Activated naive CD4-positive, alpha-beta T cell treated with anti-CD3 and anti-CD28 coated beads, Interleukin-2, amount 50 U/mL, for 24 hours (primary cell): ENCODE measurements around the gene CTNNBIP1.

Source experiments
- H3K27ac Mint-ChIP-seq: one replicate; pipeline ENCODE4 v1.8.0; 2021; ENCODE audit warnings: mild to moderate bottlenecking, mixed read lengths
- H3K27me3 Mint-ChIP-seq: one replicate; pipeline ENCODE4 v1.8.0; 2021; ENCODE audit warnings: mixed read lengths
- H3K36me3 Mint-ChIP-seq: one replicate; pipeline ENCODE4 v1.8.0; 2021; ENCODE audit warnings: mixed read lengths
- H3K4me1 Mint-ChIP-seq: one replicate; pipeline ENCODE4 v1.8.0; 2021; ENCODE audit warnings: mixed read lengths
- H3K4me3 Mint-ChIP-seq: one replicate; pipeline ENCODE4 v1.8.0; 2021; ENCODE audit warnings: mild to moderate bottlenecking, mixed read lengths
- H3K9me3 Mint-ChIP-seq: one replicate; pipeline ENCODE4 v1.8.0; 2021; ENCODE audit warnings: mixed read lengths

Gene CTNNBIP1

GRCh38 chr1:9874412-9874811, 35.7 kb downstream of the CTNNBIP1 start:
- no peaks in the 10 kb centered on the region for H3K9me3 Mint-ChIP-seq
- H3K4me3 Mint-ChIP-seq = no peak overlapping the region
- H3K4me1 Mint-ChIP-seq = peaks cover 7% of the 10 kb centered on the region
- no peaks in the 10 kb centered on the region for H3K27me3 Mint-ChIP-seq
- no peak overlapping the region for H3K27ac Mint-ChIP-seq
- H3K36me3 Mint-ChIP-seq = no peaks in the 10 kb centered on the region

GRCh38 chr1:9873992-9874391, 36.1 kb downstream of the CTNNBIP1 start:
- no peaks in the 10 kb centered on the region for H3K9me3 Mint-ChIP-seq
- H3K27ac Mint-ChIP-seq = no peak overlapping the region
- H3K36me3 Mint-ChIP-seq = no peaks in the 10 kb centered on the region
- peaks cover 7% of the 10 kb centered on the region for H3K4me1 Mint-ChIP-seq
- no peaks in the 10 kb centered on the region for H3K27me3 Mint-ChIP-seq
- H3K4me3 Mint-ChIP-seq = no peak overlapping the region

- no peaks in the 10 kb centered on the region for H3K27me3 Mint-ChIP-seq
- no peaks in the 10 kb centered on the region for H3K9me3 Mint-ChIP-seq
- H3K4me1 Mint-ChIP-seq = peaks cover 7% of the 10 kb centered on the region
- no peak overlapping the region for H3K4me3 Mint-ChIP-seq
- no peaks in the 10 kb centered on the region for H3K36me3 Mint-ChIP-seq
- H3K27ac Mint-ChIP-seq = no peak overlapping the region
Measured at GRCh38 chr1:9873385-9873784, 36.7 kb downstream of the CTNNBIP1 start.

GRCh38 chr1:9872430-9873165, 37.5 kb downstream of the CTNNBIP1 start:
- Mint-ChIP-seq H3K9me3 (no peaks in the 10 kb centered on the region), H3K27me3 (no peaks in the 10 kb centered on the region), H3K4me3 (no peak overlapping the region), H3K27ac (no peak overlapping the region), H3K36me3 (no peaks in the 10 kb centered on the region), H3K4me1 (peaks cover 7% of the 10 kb centered on the region)

GRCh38 chr1:9871707-9872425, 38.2 kb downstream of the CTNNBIP1 start:
- Mint-ChIP-seq H3K36me3 (no peaks in the 10 kb centered on the region), H3K27ac (no peak overlapping the region), H3K4me3 (no peak overlapping the region), H3K4me1 (peaks cover 8% of the 10 kb centered on the region), H3K27me3 (no peaks in the 10 kb centered on the region), H3K9me3 (no peaks in the 10 kb centered on the region)

- H3K36me3 Mint-ChIP-seq = no peaks in the 10 kb centered on the region
- no peak overlapping the region for H3K27ac Mint-ChIP-seq
- no peaks in the 10 kb centered on the region for H3K27me3 Mint-ChIP-seq
Measured at GRCh38 chr1:9871021-9871420, 39.0 kb downstream of the CTNNBIP1 start.

GRCh38 chr1:9870572-9870971, 39.5 kb downstream of the CTNNBIP1 start:
- Mint-ChIP-seq H3K36me3 (no peaks in the 10 kb centered on the region), H3K27ac (no peak overlapping the region), H3K27me3 (no peaks in the 10 kb centered on the region), H3K4me1 (peaks cover 10% of the 10 kb centered on the region), H3K4me3 (no peak overlapping the region), H3K9me3 (no peaks in the 10 kb centered on the region)

More at GRCh38 chr1:9871021-9871420, 39.0 kb downstream of the CTNNBIP1 start:
- H3K4me3 Mint-ChIP-seq = no peak overlapping the region
- peaks cover 10% of the 10 kb centered on the region for H3K4me1 Mint-ChIP-seq
- H3K9me3 Mint-ChIP-seq = no peaks in the 10 kb centered on the region

GRCh38 chr1:9869831-9870251, 40.2 kb downstream of the CTNNBIP1 start:
- no peaks in the 10 kb centered on the region for H3K27me3 Mint-ChIP-seq
- H3K36me3 Mint-ChIP-seq = no peaks in the 10 kb centered on the region
- H3K4me1 Mint-ChIP-seq = peaks cover 6% of the 10 kb centered on the region
- H3K4me3 Mint-ChIP-seq = no peak overlapping the region
- H3K27ac Mint-ChIP-seq = no peak overlapping the region
- H3K9me3 Mint-ChIP-seq = no peaks in the 10 kb centered on the region

GRCh38 chr1:9868244-9868590, 41.9 kb downstream of the CTNNBIP1 start:
- Mint-ChIP-seq H3K36me3 (no peaks in the 10 kb centered on the region), H3K27me3 (no peaks in the 10 kb centered on the region), H3K4me3 (no peak overlapping the region), H3K27ac (no peak overlapping the region), H3K9me3 (no peaks in the 10 kb centered on the region), H3K4me1 (peaks cover 3% of the 10 kb centered on the region)

GRCh38 chr1:9867408-9868243, 42.4 kb downstream of the CTNNBIP1 start:
- Mint-ChIP-seq H3K36me3 (no peaks in the 10 kb centered on the region), H3K27ac (no peak overlapping the region), H3K27me3 (no peaks in the 10 kb centered on the region), H3K4me1 (peaks cover 3% of the 10 kb centered on the region), H3K9me3 (no peaks in the 10 kb centered on the region), H3K4me3 (no peak overlapping the region)

GRCh38 chr1:9866836-9867235, 43.2 kb downstream of the CTNNBIP1 start:
- Mint-ChIP-seq H3K36me3 (no peaks in the 10 kb centered on the region), H3K27ac (peak overlapping the region; percentile 3), H3K4me1 (peaks cover 3% of the 10 kb centered on the region), H3K9me3 (no peaks in the 10 kb centered on the region), H3K4me3 (no peak overlapping the region), H3K27me3 (no peaks in the 10 kb centered on the region)

GRCh38 chr1:9865724-9866123, 44.3 kb downstream of the CTNNBIP1 start:
- no peaks in the 10 kb centered on the region for H3K27me3 Mint-ChIP-seq
- H3K27ac Mint-ChIP-seq = no peak overlapping the region
- H3K4me1 Mint-ChIP-seq = peaks cover 3% of the 10 kb centered on the region
- no peaks in the 10 kb centered on the region for H3K9me3 Mint-ChIP-seq
- no peak overlapping the region for H3K4me3 Mint-ChIP-seq
- H3K36me3 Mint-ChIP-seq = no peaks in the 10 kb centered on the region

GRCh38 chr1:9863371-9863770, 46.7 kb downstream of the CTNNBIP1 start:
- H3K27ac Mint-ChIP-seq = no peak overlapping the region
- no peaks in the 10 kb centered on the region for H3K27me3 Mint-ChIP-seq
- H3K9me3 Mint-ChIP-seq = no peaks in the 10 kb centered on the region
- H3K36me3 Mint-ChIP-seq = peaks cover 3% of the 10 kb centered on the region
- no peak overlapping the region for H3K4me3 Mint-ChIP-seq
- peaks cover 7% of the 10 kb centered on the region for H3K4me1 Mint-ChIP-seq

GRCh38 chr1:9861360-9861759, 48.7 kb downstream of the CTNNBIP1 start:
- Mint-ChIP-seq H3K4me1 (peaks cover 5% of the 10 kb centered on the region), H3K9me3 (no peaks in the 10 kb centered on the region), H3K36me3 (peaks cover 4% of the 10 kb centered on the region), H3K4me3 (no peak overlapping the region), H3K27ac (no peak overlapping the region), H3K27me3 (no peaks in the 10 kb centered on the region)

GRCh38 chr1:9860887-9861286, 49.2 kb downstream of the CTNNBIP1 start:
- Mint-ChIP-seq H3K4me3 (no peak overlapping the region), H3K36me3 (peaks cover 4% of the 10 kb centered on the region), H3K27ac (no peak overlapping the region), H3K4me1 (peaks cover 5% of the 10 kb centered on the region), H3K27me3 (no peaks in the 10 kb centered on the region), H3K9me3 (no peaks in the 10 kb centered on the region)
